ENCODE results near the gene GLI1.
"Not testable (repeated sequence)": the region's sequence is repeated elsewhere in the genome, so short reads cannot be mapped to it uniquely, and the experiment has no call there.

The GLI1 gene

DNA sequence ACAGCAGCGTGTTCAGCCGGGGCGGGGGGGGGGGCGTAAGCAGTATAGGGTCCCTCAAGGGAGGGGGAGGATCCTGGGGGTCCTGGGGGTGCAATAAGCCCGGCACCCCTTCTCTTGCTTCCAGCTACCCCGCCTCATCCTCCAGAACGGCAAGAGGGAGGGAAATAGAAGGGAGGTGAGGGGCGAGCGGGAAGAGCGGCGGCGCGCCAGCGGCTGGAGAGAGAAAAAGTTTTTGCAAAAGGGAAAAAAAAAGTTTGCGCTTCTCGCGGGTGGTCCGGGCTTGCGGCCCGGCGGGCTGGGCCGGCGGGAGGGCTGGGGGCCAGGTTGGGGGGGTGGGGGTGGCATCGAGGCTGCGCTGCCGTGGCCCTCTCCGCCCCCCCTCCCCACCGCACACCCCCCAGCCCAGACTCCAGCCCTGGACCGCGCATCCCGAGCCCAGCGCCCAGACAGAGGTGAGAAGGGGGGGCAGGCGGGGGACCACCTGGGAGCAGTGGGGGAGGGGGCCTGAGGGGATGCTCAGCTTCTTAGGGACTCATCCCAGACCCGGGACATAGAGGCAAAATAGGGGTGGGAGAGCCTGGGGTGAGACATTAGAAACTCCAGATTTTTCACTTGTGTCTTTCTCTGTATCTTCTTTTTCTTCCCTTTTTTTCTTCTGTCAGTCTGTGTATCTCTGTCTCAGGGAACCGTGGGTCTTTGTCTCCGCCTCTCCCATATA lies at the start of gene GLI1:
GLI1 (plus strand) TSS at position 36 of the 718 bp plus-strand sequence. CDS start 3,907 bp downstream, outside the sequence.
- no peak for DNase-seq

DNA sequence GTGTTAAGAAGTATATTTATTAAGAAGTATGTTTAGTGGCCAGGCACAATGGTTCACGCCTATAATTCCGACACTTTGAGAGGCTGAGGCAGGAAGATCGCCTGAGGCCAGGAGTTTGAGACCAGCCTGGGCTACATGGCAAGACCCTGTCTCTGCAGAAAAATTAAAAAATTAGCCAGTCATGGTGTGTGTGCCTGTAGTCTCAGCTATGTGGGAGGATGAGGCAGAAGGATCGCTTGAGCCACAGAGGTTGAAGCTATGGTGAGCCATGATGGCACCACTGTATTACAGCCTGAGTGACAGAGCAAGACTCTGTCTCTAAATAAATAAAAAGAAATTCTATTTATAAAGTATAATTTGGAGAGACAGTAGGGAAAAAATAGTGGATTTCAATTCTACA lies 49.1 kb upstream of the GLI1 start:
- no peak for DNase-seq

DNA sequence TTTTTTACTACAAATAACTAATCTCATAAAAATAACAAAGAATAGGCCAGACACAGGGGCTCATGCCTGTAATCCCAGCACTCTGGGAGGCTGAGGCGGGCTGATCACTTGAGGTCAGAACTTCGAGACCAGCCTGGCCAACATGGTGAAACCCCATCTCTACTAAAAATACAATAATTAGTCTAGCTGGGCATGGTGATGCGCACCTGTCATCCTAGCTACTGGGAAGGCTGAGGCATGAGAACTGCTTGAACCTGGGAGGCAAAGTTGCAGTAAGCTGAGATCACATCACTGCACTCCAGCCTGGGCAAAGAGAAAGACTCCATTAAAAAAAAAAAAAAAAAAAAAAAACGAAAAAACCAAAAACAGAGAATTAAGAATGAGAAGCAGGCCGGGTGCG lies 45.4 kb upstream of the GLI1 start:
- not testable (repeated sequence) for DNase-seq

DNA sequence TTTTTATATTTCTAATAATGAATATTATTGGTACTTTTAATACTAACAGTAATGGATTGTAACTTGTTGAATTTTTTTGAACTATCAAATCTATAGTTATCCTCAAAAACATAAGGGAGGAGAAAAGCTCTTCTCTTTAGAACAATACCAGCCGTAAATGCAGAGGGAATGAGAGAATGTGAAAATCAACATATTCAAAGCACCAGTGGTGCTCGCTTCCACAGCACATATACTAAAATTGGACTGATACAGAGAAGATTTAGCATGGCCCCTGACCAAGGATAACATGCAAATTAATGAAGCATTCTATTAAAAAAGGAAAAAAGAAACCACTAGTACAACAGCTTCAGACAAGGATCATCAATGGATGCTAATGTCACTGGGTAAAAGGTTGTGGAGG lies 44.5 kb upstream of the GLI1 start:
- no peak for DNase-seq

DNA sequence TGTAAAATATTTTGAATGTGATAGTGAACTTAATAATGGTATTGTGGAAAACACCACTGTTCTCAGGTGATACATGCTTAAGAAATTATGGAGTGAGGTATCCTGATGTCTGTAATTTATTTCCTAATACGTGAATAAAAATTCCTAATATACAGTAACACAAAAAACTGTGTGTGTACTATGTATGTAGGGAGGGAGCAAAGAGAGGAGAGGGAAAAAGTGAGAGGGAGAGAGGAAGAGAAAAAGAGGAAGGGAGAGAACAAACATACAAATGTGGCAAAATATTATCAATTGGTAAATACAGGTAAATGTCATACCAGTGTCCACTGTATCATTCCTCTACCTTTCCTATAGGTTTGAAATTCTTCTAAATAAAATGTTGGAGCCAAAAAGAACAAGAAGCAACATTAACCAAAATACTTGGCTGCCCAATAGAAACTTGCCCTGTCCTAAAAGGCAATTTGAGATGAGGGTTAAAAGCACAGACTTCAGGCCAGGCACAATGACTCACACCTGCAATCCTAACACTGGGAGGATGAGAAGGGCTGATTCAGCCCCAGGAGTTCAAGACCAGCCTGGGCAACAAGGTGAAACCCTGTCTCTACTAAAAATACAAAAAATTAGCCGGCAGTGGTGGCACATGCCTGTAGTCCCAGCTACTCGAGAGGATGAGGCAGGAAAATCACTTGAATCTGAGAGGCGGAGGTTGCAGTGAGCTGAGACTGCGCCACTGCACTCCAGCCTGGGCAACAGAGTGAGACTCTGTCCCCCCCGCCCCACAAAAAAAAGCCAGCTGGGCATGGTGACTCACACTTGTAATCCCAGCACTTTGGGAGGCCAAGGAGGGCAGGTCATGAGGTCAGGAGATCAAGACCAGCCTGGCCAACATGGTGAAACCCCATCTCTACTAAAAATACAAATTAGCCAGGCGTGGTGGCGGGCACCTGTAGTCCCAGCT lies 43.3 kb upstream of the GLI1 start:
- no peak for DNase-seq

DNA sequence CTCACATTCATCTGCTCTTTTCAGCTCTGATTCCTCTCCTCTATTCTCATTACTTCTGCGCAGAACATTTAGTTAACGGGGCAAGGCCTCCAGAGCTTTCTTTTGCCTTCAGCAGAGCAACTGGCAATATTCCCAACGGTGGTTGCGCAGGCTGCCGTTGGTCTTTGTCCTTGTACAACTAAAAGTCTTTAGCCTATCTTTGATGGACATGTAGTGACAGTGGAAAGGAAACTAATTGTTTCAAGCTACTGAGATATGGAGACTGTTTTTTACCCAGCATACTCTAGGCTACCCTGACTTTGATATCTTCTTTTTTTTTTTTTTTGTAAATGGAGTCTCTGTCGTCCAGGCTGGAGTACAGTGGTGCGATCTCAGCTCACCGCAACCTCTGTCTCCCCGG lies 41.3 kb upstream of the GLI1 start:
- DNase-seq: no peak

DNA sequence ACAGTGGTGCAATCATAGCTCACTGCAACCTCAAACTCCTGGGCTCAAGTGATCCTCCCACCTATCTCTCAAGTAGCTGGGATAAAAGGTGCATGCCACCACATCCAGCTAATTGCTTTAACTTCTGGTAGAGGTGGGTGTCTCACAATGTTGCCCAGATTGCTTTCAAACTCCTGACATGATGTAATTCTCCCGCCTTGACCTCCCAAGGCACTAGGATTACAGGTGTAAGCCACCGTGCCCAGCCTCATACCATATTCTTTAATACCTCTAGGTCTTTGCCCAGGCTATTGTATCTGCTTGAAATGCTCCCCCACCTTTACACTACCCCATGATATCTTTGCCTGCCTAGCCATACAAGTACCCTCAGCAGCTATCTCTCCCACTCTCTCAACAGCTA lies 40.1 kb upstream of the GLI1 start:
- no peak for DNase-seq

DNA sequence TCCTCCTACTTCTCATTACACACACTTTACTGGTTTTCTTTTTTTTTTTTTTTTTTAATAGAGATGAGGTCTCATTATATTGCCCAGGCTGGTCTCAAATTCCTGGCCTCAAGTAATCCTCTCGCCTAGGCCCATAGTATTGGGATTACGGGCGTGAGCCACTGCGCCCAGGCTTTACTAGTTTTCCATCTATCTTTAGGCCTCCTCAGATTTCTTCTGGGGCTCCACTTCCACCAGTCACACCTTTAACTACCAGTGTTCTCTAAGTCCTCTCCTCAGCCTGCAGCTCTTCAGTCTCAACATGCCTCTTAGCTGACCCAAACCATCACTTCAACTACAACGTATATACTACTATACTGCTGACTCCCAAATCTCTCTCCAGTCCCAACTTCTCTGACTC lies 39.1 kb upstream of the GLI1 start:
- DNase-seq: no peak

DNA sequence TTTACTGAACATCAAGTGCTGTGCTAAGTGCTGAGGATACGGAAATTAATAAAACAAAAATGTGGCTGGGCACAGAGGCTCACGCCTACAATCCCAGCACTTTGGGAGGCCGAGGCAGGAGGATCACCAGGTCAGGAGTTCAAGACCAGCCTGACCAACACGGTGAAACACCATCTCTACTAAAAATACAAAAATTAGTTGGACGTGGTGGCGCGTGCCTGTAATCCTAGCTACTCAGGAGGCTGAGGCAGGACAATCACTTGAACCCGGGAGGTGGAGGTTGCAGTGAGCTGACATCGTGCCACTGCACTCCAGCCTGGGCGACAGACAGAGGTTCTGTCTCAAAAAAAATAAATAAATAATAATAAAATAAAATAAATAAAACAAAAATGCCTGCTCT lies 32.6 kb upstream of the GLI1 start:
- not testable (repeated sequence) for DNase-seq

DNA sequence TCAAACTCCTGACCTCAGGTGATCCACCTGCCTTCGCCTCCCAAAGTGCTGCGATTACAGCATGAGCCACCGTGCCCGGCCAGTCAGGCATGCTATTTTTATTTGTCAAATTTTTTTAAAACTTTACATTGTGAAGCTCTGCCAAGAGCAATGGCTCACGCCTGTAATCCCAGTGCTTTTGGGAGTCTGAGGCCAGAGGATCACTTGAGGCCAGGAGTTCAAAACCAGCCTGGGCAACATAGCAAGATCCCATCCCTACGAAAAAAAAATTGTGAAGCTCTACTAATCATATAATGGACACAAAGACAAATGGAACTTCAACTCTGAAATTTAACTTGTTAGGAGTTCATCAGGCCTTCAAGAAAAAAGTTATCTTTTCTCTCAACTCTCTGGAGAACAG lies 30.6 kb upstream of the GLI1 start:
- no peak for DNase-seq

DNA sequence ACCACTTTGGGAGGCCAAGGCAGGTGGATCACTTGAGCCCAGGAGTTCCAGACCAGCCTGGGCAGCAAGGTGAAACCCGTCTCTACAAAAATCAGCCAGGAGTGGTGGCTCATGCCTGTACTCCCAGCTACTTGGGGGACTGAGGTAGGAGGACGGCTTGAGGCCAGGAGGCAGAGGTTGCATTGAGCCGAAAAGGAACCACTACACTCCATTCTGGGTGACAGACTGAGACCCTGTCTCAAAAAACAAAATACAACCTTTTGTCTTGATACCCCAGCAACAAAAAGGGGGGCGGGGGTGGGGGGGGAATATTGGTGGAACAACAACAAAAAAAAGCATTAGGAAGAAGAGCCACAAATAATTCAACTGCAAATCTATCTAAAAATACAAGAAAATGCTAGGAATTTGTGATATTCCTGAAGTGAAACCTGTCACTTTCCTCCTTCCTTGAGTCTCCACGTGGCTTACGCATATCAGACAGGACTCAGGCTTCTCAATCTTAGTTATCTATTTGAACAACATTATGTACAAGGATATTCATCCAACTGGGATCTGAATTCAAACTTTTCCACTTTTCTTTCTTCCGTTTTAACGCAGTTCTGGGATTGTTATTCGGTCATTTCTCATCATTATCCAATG lies 30.0 kb upstream of the GLI1 start:
- DNase-seq: no peak

DNA sequence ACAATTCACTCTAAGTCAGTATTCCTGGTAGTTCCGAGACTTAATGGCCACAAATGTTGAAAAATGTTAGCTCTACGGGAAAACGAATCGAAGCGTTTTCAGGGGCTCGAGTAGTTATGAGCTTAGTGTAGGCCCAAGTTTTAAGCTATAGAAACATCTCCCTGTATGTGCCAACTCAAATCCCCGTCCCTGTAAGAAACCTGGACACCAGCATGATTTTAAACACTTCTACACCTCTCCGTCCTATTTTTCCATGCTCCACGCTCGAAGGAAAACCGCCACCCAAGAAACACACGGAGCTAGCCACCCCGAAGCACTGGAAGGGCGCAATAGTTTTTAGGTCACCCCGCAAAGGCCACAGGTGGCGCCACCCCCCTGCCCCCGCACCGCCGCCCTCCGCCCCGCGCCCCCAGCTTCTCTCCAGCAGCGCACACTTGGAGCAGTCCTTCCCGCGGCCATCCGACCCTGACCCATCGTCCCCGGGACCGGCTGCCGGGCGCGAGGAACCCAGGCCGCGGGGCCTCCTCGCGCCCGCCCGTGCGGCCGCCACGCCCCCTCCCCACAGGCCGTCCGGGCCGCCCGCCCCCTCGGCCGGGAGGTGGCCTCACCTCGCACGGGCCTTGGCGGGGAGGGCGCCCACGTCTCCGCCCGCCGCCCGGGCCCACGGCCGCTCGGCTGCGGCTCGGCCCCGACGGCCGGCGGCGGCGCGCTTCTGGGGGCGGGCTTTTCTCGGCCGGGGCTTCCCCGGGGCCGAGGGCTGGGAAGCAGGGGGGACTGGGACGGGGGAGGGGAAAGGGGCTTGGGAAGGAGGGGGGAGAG lies 29.3 kb upstream of the GLI1 start:
- no peak for DNase-seq

DNA sequence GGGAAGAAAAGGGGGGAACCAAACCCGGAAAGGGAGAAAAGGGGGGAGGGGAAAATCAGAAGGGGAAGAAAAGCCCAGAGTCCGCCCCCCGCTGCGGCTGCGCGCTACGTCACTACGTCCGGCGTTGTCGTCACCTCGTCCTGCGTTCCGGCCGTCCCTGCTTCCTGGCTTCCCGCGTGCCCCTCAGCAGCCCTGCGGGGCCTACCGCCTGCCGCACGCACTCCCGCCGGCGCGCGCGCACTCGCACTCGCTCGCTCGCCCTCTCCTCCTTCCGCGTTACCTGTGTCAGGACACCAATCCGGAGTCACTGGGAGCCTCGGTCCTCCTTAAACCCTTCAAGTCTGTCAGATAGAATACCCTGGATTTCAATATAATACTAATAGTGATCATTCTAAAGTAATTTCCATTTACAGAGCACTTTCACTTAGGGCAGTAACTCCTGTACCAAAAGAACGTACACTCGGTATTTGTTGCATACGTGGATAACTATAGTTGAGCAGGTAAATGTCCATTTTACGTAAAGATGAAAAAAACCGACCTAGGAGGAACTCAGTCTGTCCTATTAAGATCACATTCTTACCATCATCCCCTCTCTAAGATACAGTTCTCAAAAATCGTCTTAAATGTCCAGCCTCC lies 28.5 kb upstream of the GLI1 start, which contains the start of gene R3HDM2:
R3HDM2 (minus strand) TSS at position 113 of the 636 bp plus-strand sequence. CDS start 120,615 bp downstream, outside the sequence.
- peak; percentile 92 to 93 for DNase-seq

DNA sequence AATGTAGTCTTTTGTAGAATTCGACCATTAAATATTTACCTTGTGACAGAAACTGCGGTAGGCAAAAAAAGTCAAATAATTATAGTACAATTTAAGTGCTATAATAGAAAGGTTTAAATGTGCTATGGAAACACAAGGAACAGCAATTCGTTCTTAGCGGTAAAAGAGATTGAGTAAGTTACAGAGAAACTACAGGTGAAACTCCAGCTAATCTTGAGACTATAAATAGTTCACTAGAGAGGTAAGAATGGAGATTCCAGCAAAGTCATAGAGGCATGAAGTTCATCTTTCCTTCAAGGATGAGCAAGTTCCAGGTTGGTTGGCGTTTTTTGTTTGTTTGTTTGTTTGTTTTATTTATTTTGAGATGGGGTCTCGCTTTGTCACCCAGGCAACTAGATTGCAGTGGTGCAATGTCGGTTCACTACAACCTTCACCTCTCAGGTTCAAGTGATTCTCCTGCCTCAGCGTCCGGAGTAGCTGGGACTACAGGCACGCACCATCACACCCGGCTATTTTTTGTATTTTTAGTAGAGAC lies 27.9 kb upstream of the GLI1 start:
- no peak for DNase-seq

DNA sequence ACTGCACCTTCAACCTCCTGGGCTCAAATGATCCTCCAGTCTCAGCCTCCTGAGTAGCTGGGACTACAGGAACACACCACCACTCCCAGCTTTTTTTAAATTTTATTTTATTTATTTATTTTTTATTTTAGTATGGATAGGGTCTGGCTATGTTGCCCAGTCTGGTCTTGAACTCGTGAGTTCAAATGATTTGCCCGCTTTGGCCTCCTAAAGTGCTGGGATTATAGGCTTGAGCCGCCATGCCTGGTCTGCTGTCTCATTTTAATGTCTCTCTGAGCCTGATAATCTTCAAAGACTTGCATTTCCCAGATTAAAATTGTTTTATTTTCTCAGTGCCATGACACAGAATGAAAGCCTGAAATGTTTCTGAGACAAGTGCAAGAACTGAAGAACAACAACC lies 26.2 kb upstream of the GLI1 start:
- no peak for DNase-seq

DNA sequence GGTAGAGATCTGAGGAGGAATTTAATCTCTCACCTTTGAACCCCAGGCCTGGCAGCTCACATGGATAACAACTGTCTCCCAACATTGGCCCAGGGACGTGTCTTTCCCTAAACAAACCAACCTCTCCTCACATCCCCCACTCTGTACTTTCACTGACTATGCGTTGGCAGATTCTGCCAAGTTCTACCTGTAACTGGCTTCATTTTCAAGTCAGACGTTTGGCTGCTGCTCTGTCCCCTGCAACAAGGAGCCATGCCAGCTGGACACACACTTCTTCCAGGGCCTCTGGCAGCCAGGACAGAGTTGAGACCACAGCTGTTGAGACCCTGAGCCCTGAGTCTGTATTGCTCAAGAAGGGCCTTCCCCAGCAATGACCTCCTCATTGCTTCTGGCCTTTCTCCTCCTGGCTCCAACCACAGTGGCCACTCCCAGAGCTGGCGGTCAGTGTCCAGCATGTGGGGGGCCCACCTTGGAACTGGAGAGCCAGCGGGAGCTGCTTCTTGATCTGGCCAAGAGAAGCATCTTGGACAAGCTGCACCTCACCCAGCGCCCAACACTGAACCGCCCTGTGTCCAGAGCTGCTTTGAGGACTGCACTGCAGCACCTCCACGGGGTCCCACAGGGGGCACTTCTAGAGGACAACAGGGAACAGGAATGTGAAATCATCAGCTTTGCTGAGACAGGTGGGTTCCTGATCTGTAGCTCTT lies 24.9 kb upstream of the GLI1 start, which contains the start of gene INHBC:
INHBC (plus strand) TSS at position 268 of the 707 bp plus-strand sequence; CDS start at position 371, 103 bp downstream.
- DNase-seq: no peak

DNA sequence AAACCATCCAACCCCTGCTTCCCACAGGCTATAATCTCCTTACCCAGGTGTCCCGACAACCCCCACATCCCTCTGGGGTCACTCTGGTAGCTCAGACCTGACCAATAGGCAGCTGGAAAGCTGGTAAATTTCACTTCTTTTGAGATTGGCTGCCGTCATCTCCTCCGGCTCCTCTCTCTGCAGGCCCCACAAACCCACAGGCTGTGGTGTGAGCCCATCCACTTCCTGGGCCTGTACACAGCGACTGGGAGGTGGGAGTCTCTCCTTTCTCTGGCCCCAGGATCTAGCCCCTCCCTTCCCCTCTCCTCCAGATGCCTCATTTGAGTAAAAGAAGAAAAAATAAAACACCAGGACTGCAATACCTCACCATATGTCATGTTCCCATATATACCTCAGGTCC lies 24.3 kb upstream of the GLI1 start:
- DNase-seq: no peak

DNA sequence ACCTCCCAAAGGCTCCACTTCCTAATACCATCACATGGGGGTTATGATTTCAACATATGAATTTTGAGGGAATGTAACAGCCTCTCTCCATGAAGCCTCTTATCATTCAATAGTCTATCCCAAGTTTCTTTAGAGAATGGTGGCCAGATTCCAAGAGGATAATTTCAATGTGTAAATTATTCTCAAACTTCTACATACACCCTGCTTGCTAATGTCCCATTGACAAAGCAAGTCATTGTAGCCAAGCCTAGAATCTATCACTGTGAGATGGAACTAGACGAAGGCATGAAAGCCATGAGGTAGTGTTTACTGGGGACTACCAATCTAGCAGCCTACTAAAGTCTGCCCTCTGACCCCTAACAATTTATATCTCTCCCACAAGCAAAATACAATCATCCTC lies 21.2 kb upstream of the GLI1 start:
- DNase-seq: no peak

DNA sequence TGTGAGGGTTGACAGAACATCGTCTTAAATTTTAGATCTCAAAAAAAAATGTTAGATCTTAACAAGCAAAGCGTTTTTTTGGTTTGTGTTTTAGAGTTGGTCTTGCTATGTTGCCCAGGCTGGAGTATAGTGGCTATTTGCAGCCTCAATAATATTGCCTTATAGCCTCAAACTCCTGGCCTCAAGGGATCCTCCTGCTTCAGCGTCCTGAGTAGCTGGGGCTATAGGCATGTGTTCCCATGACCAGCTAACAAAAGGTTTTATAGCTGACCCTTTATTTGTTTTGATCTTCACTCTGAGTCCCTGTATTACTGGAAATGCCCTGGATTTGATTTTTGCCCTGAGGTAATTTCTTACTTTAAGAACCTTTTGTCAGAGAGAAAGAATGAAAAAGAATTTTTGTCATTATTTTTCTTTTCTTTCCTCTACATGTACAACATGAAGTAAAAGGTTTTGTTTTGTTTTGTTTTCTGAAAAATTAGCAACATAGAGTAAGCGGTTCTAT lies 19.8 kb upstream of the GLI1 start:
- DNase-seq: no peak

DNA sequence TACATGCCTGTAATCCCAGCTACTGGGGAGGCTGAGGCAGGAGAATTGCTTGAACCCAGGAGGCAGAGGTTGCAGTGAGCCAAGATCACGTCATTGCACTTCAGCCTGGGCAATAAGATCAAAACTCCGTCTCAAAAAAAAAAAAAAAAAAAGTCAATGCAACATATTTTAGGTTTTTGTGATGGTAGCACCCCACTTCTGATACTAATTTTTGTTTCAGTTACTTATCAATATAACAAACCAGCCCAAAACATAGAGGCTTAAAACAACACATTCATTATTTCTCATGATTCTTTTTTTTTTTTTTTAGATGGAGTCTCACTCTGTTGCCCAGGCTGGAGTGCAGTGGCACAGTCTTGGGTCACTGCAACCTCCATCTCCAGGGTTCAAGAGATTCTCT lies 18.2 kb upstream of the GLI1 start:
- not testable (repeated sequence) for DNase-seq

All from stimulated activated CD4-positive, alpha-beta T cell treated with anti-CD3 and anti-CD28 coated beads, Interleukin-2, amount 100 ng/mL, for 48 hours (primary cell).